Keratinocyte (primary cell): ENCODE measurements around the gene PLXND1. TPM values are rescaled to one million over a fixed set of nuclear protein-coding genes. Genes with fewer than 3 reads are reported as not detected.
A peak's percentile ranks its signal among the peaks of the same experiment; 100 is the strongest.

Experiments used
- DNase-seq: peaks from one replicate; pipeline ENCODE4 v3.0.0-alpha.2; 2011; ENCODE audit warnings: low read depth, missing footprints, low spot score
- FAIRE-seq: peaks from 2 replicates; lab custom pipeline; 2011; peaks lifted over from hg19 to GRCh38; lab: Jason Lieb, UNC
- H2AFZ ChIP-seq: 2 replicates; pipeline ENCODE4 v1.6.0; 2012; ENCODE audit warnings: low read length, control low read depth, inconsistent platforms; ENCODE audit not compliant: control insufficient read depth
- H3K27ac ChIP-seq: 2 replicates; pipeline ENCODE4 v1.5.1; 2011; ENCODE audit warnings: low read length; ENCODE audit not compliant: control insufficient read depth, insufficient read depth
- H3K27me3 ChIP-seq: 3 replicates; pipeline ENCODE4 v1.6.0; 2011; ENCODE audit warnings: low read length; ENCODE audit not compliant: control insufficient read depth, insufficient read depth; ENCODE audit errors: extremely low read depth
- H3K36me3 ChIP-seq, 2 experiments: 2 replicates in 1 of 2; 3 replicates in 1 of 2; pipeline ENCODE4 v1.5.1; 2011; ENCODE audit warnings: low read length in 2 of 2, mild to moderate bottlenecking in 1 of 2; ENCODE audit not compliant: control insufficient read depth in 2 of 2, insufficient read depth in 2 of 2; ENCODE audit errors: extremely low read depth in 1 of 2
- H3K4me1 ChIP-seq: 3 replicates; pipeline ENCODE4 v1.5.1; 2011; ENCODE audit warnings: low read length; ENCODE audit not compliant: control insufficient read depth, insufficient read depth; ENCODE audit errors: extremely low read depth
- H3K4me2 ChIP-seq: 3 replicates; pipeline ENCODE4 v1.6.0; 2011; ENCODE audit warnings: low read depth, low read length; ENCODE audit not compliant: control insufficient read depth, insufficient read depth; ENCODE audit errors: extremely low read depth
- H3K4me3 ChIP-seq, 3 experiments: fragments of 200-600 bp in 1 of 3; sonication (generic) in 1 of 3; 2 replicates in 2 of 3; 3 replicates in 1 of 3; pipeline ENCODE4 v1.5.1; 2011 to 2016; ENCODE audit warnings: low read length in 3 of 3, mild to moderate bottlenecking in 3 of 3, control low read depth in 2 of 3, inconsistent platforms in 1 of 3, low read depth in 1 of 3, mixed read lengths in 1 of 3, mixed run types in 1 of 3, moderate library complexity in 1 of 3; ENCODE audit not compliant: control insufficient read depth in 2 of 3, insufficient read depth in 2 of 3; ENCODE audit errors: extremely low read depth in 1 of 3
- H3K79me2 ChIP-seq: 2 replicates; pipeline ENCODE4 v1.6.0; 2012; ENCODE audit warnings: low read length; ENCODE audit not compliant: control insufficient read depth, insufficient read depth
- H3K9ac ChIP-seq: 3 replicates; pipeline ENCODE4 v1.6.0; 2011; ENCODE audit warnings: low read length; ENCODE audit not compliant: control insufficient read depth, insufficient read depth; ENCODE audit errors: extremely low read depth
- H3K9me1 ChIP-seq: 3 replicates; pipeline ENCODE4 v1.6.0; 2011; ENCODE audit warnings: low read length; ENCODE audit not compliant: control insufficient read depth, insufficient read depth; ENCODE audit errors: extremely low read depth
- H3K9me3 ChIP-seq: 2 replicates; pipeline ENCODE4 v1.5.1; 2012; ENCODE audit warnings: low read depth, low read length; ENCODE audit not compliant: control insufficient read depth
- H4K20me1 ChIP-seq: 3 replicates; pipeline ENCODE4 v1.6.0; 2011; ENCODE audit warnings: low read length; ENCODE audit not compliant: control insufficient read depth, insufficient read depth; ENCODE audit errors: extremely low read depth
- EZH2 ChIP-seq: IDR thresholded peaks from one replicate; pipeline ENCODE4 v1.6.1; 2012; ENCODE audit warnings: inconsistent platforms, mild to moderate bottlenecking, low read length, moderate library complexity
- dilution Hi-C: fragments of 300-500 bp; cut with MboI; formaldehyde crosslinking; loops from one replicate; pipeline ENCODE4 v1.7.0; 2020; ENCODE audit warnings: low sequenced_read_pairs; ENCODE audit not compliant: extremely low pct_ligation_motif_present
- polyA minus RNA-seq, 3 experiments: library from RNA; depleted of rRNA, polyadenylated mRNA; stranded (reverse); fragments of >200 nt; gene quantifications; 1 replicate in 1 of 3; 2 replicates in 1 of 3; 3 replicates in 1 of 3; pipeline ENCODE4 v1.2.3, GENCODE V29; 2011
- polyA plus RNA-seq, 5 experiments: library from polyadenylated mRNA; depleted of rRNA in 3 of 5; stranded (reverse) in 3 of 5; stranded (forward) in 1 of 5; unstranded in 1 of 5; fragments of >200 nt; gene quantifications; 1 replicate in 1 of 5; 2 replicates in 3 of 5; 3 replicates in 1 of 5; pipeline versions ENCODE4 v1.2.1 to v1.2.3, GENCODE V29; 2011 to 2012; ENCODE audit warnings: missing spikeins in 2 of 5, low read depth in 1 of 5, low replicate concordance in 1 of 5
- TF ChIP-seq, protein P1 (sequence below), 3 experiments: IDR thresholded peaks in 1 of 3; conservative IDR thresholded peaks in 1 of 3; optimal IDR thresholded peaks in 1 of 3; 2 replicates in 2 of 3; 3 replicates in 1 of 3; pipeline versions ENCODE3 to v1.5.1; 2011; ENCODE audit warnings: low read length in 3 of 3, mild to moderate bottlenecking in 3 of 3, moderate library complexity in 2 of 3, control low read depth in 1 of 3, inconsistent platforms in 1 of 3; ENCODE audit not compliant: insufficient read depth in 2 of 3; ENCODE audit errors: extremely low read depth in 1 of 3

Gene PLXND1, protein sequence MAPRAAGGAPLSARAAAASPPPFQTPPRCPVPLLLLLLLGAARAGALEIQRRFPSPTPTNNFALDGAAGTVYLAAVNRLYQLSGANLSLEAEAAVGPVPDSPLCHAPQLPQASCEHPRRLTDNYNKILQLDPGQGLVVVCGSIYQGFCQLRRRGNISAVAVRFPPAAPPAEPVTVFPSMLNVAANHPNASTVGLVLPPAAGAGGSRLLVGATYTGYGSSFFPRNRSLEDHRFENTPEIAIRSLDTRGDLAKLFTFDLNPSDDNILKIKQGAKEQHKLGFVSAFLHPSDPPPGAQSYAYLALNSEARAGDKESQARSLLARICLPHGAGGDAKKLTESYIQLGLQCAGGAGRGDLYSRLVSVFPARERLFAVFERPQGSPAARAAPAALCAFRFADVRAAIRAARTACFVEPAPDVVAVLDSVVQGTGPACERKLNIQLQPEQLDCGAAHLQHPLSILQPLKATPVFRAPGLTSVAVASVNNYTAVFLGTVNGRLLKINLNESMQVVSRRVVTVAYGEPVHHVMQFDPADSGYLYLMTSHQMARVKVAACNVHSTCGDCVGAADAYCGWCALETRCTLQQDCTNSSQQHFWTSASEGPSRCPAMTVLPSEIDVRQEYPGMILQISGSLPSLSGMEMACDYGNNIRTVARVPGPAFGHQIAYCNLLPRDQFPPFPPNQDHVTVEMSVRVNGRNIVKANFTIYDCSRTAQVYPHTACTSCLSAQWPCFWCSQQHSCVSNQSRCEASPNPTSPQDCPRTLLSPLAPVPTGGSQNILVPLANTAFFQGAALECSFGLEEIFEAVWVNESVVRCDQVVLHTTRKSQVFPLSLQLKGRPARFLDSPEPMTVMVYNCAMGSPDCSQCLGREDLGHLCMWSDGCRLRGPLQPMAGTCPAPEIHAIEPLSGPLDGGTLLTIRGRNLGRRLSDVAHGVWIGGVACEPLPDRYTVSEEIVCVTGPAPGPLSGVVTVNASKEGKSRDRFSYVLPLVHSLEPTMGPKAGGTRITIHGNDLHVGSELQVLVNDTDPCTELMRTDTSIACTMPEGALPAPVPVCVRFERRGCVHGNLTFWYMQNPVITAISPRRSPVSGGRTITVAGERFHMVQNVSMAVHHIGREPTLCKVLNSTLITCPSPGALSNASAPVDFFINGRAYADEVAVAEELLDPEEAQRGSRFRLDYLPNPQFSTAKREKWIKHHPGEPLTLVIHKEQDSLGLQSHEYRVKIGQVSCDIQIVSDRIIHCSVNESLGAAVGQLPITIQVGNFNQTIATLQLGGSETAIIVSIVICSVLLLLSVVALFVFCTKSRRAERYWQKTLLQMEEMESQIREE (N-terminal part only)
- polyA plus RNA-seq (0.09 to 0.36 TPM (median 0.25 TPM) in 3 replicates), polyA minus RNA-seq (0.10 to 0.92 TPM (median 0.59 TPM) in 3 replicates)
- 0.81 TPM for polyA plus RNA-seq (2011; ENCODE audit: low read depth)
- 0.09 and 0.27 TPM in 2 replicates for polyA plus RNA-seq (2011; cell fraction: cytosol; rRNA removed)
- 0.61 and 0.93 TPM in 2 replicates for polyA plus RNA-seq (2011; cell fraction: nucleus; rRNA removed)
- polyA plus RNA-seq (2012; ENCODE audit: low replicate concordance): 0.36 and 1.3 TPM in 2 replicates
- polyA minus RNA-seq (2011; cell fraction: cytosol; rRNA and poly(A)+ RNA removed): not detected
- 1.8 and 1.9 TPM in 2 replicates for polyA minus RNA-seq (2011; cell fraction: nucleus; rRNA and poly(A)+ RNA removed)

DNA sequence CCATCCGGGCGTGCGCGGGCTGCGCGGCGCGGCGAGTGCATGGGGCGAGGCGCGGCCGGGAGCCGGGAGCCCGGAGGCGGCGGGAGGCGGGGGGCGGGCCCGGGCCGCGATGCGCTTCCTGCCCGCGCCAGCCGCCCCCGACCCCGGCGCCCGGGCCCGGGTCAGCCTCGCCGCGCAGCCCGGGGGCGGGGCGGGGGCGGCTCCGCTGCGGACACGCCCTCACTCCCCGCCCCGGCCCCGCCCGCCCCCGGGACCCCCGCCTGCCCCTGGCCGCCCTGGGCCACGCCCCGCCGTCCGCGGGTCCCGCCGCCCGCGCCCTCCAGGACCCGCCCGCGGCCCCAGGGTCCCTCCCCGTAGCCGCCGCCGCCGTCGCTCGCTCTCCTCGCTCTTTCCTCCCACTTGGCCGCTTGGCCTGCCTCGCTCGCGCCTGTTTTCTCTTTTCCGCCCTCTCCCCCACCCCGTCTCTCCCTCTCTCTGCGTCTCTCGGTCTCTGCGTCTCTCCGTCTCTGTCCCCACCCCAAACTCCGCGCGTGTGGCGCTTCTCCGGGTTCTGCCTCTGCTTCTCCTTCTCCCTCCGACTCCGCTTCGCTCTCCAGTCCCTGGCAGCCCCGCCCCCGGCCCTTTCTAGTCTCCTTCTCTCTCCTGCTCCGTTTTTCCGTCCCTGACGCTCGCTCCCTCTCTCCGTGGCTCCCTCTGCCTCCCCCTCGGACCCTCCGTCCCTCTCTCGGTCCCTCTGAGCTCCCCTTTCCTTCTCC lies at the start of gene PLXND1:
Gene PLXND1, minus strand, starts transcription at position 41 of the 755 bp plus-strand sequence. Its CDS starts 37 bp downstream, at position 4.
- Histone ChIP-seq H3K27me3 (peaks cover 50% of the 10 kb centered on the region), H4K20me1 (peaks cover 3% of the 10 kb centered on the region), H3K9me3 (no peaks in the 10 kb centered on the region), H3K4me2 (peak within 1 kb of the TSS; percentile 70), H3K4me3 (peak within 1 kb of the TSS; percentile 35 to 66 (median 58)), H3K27ac (no peak within 1 kb of the TSS), H2AFZ (peak within 1 kb of the TSS; percentile 70), H3K79me2 (no peaks in the 10 kb centered on the region), H3K9me1 (no peaks in the 10 kb centered on the region), H3K36me3 (no peaks in the 10 kb centered on the region), H3K4me1 (no peaks in the 10 kb centered on the region), H3K9ac (peak within 1 kb of the TSS; percentile 15)
- TF ChIP-seq, protein P1, sequence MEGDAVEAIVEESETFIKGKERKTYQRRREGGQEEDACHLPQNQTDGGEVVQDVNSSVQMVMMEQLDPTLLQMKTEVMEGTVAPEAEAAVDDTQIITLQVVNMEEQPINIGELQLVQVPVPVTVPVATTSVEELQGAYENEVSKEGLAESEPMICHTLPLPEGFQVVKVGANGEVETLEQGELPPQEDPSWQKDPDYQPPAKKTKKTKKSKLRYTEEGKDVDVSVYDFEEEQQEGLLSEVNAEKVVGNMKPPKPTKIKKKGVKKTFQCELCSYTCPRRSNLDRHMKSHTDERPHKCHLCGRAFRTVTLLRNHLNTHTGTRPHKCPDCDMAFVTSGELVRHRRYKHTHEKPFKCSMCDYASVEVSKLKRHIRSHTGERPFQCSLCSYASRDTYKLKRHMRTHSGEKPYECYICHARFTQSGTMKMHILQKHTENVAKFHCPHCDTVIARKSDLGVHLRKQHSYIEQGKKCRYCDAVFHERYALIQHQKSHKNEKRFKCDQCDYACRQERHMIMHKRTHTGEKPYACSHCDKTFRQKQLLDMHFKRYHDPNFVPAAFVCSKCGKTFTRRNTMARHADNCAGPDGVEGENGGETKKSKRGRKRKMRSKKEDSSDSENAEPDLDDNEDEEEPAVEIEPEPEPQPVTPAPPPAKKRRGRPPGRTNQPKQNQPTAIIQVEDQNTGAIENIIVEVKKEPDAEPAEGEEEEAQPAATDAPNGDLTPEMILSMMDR (optimal IDR thresholded peaks at IDR 0.05 in 1 of 3, IDR thresholded peaks at IDR 0.05 in 1 of 3, conservative IDR thresholded peaks at IDR 0.05 in 1 of 3; ENCODE audit: extremely low read depth in 1 of 3, insufficient read depth in 2 of 3, low read length in 3 of 3): no peak
- TF ChIP-seq EZH2: peak; percentile 55
- FAIRE-seq (no peak), DNase-seq (no peak)
- dilution Hi-C loops: no loop called here
